Inferior parietal cortex (tissue), 1 donor: ENCODE results near the gene ZBTB48.
"Not testable (repeated sequence)": the region's sequence is repeated elsewhere in the genome, so short reads cannot be mapped to it uniquely, and the experiment has no call there.

Experiments used
- DNase-seq: peaks from one replicate; pipeline ENCODE4 v3.0.0-alpha.2; 2016; ENCODE audit errors: extremely low spot score

Gene ZBTB48

DNA sequence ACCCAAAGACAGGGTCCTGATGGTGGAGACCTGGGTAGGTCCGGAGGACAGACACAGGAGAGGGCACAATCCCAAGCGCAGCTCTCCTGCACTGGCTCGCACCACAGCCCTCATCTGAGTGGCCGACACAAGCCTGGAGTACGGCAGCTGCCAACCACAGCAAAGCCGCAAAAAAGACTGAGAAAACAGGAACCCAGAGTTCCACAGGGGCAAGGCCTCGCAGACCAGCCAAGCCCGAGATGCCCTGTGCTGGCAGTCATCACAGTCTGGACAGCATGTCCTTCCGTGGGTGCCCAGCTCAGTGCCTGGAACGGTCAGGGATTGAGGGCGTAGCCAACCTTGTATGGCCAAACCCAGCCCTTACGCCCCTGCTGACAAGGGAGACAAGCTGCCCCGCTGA is 11.4 kb downstream of the ZBTB48 start:
- no peak for DNase-seq

- no peak for DNase-seq
These were observed 11.8 kb downstream of the ZBTB48 start for GRCh38 chr1:6591644-6592043.

DNA sequence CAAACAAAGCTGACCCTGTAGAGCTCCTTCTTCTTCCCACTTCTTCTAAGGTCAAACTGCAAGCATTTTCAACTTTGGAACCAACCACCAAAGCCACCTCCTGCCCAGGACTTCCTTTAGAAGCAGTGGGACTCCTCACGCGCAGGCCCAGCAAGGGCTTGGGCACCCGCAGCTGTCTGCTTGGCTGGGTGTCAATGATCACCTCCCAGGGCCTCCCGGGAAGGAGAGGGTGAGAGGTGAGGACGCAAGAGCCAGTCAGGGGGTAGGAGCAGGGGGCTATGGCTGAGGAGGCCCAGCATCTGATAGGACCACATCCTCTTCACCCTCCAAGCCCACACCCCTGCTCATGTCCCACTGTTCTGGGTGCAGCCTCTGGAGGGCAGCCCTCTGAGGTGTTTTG is 12.6 kb downstream of the ZBTB48 start:
- no peak for DNase-seq

GRCh38 chr1:6592865-6593593 is 13.2 kb downstream of the ZBTB48 start:
- DNase-seq = no peak

DNA sequence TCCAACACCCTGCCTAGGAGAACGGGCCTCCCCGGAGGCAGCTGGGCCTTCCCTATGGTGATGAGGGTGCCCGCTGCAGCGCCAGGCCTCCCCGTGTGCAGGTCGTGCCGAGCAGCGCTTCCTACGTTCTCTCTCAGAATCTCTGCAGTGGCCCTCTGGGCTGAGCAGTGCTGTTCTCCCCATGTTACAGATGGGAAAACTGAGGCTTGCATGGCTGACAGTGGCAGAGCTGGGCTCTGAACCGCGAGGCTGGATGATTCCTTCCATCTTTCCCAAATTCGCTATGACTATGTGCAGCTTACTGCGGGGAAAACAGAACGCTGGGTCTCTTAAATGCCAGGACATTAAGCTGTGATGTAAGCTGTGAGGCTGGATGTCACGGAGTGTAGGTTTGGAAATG is 14.0 kb downstream of the ZBTB48 start:
- DNase-seq = no peak

DNA sequence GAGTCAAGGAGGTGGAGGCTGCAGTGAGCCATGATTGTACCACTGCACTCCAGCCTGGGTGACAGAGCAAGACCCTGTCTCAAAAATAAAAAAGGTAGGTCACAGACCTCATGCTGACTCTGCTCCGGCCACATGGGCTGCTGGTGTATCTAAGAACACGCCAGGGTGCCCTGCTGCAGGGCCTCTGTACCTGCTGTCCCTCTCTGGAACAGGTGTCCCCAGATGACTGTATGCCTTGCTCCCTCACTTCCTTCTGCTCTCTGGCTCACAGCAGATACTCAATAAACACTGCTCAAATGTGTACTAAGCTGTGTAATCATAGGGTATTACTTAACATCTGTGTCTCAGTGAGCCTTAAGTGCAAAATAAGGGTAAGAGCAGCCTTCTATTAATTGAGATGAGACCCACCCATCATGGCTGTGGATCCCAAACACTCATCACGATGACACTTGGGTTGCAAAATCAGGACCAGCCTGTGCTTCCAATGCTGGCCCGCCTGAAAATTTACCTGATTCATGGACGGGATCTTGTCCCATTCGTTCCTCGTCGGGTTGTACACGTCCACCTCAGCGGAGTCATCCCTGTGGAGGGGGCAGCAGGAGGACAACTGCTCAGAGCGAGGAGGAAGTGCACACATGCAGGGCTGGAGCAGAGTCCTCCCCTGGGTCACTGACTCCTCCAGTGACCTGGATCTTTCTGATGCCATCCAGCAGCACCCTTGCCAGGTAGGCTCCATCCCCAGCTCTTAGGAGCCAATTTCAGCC is 15.4 kb downstream of the ZBTB48 start:
- no peak for DNase-seq

DNA sequence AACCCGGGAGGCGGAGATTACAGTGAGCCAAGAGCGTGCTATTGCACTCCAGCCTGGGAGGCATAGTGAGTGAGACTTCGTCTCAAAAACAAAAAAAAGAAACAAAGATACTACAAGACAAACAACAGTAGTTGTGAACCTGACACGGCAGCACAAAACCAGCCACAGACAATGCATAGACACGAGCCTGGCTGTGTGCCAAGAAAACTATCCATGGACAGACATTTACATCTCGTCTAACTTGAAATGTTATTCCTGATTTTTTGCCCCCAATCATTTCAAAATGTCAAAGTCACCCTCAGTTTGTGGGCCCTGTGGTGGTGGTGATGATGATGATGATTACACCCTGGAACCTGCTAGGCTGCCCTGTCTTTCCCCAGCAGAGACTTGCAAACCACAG is 16.6 kb downstream of the ZBTB48 start:
- DNase-seq = no peak

- no peak for DNase-seq
These were observed 17.3 kb downstream of the ZBTB48 start for GRCh38 chr1:6596886-6597776.

DNA sequence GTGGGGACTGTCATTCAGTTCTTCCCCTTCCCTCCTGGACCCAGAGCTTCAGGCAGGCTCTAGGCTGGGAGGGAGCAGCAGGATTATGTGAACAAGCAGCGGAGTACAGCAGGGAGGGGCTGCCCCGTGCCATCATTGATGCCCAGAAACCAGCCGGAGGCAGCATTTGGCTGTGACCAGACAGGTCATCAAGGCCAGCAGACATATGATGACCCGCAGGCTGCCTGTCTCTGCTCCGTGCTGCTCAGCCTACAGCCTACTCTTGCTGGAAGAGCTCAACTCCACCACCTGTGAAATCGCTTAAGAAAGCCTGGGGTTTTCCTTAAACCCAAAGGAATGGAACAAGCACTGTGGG is 18.0 kb downstream of the ZBTB48 start:
- no peak for DNase-seq

GRCh38 chr1:6599141-6599975 is 19.6 kb downstream of the ZBTB48 start:
- no peak for DNase-seq

GRCh38 chr1:6599991-6600390 is 20.2 kb downstream of the ZBTB48 start:
- DNase-seq = not testable (repeated sequence)

GRCh38 chr1:6600410-6601048 is 20.7 kb downstream of the ZBTB48 start:
- no peak for DNase-seq

DNA sequence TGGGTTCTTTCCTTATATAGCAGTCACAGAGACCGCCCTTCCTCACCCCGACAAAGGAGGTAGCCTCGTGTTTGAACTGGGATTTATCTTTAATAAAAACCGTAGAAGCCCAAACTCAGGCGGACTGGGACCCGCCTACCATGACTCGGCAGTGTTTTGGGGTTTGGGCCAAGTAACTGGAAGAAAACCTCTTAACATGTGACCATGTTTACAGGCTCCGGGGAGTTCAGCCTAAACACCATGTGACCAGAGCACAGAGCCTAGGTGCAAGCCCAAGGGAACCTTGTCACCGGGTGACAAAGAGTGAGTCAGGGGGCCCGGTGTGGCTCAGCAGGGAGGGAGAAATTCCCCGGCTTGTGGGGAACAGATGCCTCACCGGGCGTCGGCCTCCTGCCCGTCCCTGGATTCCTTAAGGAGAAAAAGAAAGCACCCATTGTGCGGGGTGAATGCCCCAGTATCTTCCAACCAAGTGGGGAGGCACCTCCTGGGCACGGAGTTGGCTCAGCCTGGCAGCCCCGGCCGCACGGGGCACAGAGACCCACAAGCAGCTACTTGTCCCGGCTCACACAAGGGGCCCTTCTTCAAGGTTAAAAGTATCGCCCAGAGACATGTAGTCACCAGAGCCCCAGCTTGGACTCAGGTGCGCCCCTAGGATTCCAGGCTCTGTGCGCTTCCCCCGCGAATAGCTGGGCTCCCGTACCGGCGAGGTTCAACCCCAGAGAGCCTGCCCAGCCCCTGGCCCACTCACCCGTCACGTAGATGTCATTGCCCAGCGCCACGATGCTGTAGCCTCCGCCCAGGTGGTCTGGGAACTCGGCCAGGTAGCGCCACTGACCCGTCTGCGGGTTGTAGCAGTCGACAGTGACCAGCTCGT is 21.5 kb downstream of the ZBTB48 start:
- peak; percentile 88 for DNase-seq

GRCh38 chr1:6601923-6602668 is 22.3 kb downstream of the ZBTB48 start:
- no peak for DNase-seq

- peak; percentile 79 for DNase-seq
These were observed 23.0 kb downstream of the ZBTB48 start, which contains the start of gene KLHL21 for GRCh38 chr1:6602669-6603237. Gene KLHL21, minus strand, starts transcription at chr1:6602869. Its CDS starts 52 bp downstream, at chr1:6602817.

DNA sequence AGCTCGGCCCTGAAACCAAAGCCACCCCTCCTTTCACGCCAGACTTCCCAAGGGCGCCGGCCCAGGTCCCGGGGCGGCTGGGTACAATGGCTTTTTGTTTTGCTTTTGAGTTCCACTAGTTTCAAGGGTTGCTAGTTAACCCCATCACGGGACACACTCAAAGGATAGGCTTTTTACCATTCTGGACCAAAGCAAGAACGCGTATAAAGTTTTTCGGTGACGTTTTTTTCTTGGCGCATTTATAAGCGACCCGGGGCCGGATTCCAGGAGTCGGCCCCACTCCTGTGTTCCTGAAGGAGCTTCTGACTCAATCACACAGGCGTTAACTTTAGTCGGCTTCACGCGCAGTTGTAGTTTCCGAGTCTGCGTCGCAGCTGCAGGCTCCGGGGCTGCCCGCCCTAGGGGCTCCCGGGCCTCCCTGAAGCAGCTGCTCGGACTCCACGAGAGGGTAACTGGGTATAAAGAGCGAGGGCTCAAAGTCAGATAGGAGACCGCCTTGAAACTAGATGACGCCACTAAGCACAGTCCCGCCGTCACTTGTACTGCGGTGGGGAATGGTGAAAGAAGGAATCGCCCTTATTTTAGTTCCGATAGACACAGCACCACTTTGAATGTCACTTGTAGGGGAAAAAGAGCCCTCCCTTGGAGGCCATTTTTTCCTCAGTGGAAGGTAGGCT is 23.6 kb downstream of the ZBTB48 start:
- DNase-seq = peak; percentile 86

DNA sequence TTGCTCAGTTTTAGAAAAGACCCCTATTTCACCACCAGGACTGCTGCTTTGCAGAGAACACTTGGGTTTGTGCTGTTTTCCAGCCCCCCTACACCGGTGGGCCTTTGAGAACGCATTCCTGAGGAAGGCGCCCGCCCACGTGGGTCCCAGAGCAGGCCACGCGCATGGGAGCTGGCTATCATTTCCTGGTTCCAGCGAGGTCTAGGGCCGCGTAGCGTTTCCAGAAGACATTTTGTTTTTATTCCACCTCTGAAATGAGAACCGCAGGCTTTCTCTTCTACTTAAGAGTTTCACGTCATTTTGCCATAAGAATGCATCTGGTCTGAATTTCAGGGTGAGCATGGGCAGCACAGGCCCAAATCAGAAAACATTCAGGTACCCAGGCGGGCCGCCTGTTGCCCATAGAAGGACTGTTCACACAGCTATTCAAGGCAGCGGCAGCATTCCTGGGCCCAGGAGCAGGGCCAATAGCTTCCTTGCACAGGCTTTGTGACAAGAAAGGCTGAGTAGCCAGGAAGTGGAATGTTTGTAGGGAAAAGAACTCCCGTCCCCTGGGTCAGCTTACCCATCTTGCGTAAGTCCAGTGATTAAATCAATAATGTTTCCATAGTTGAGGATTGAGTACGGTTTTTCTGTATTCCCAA is 24.2 kb downstream of the ZBTB48 start:
- no peak for DNase-seq
